GM21619 (cell line): ENCODE results near the gene RPL38.

ENCODE experiments used
- ATAC-seq: cut with Tn5 transposase; IDR thresholded peaks from one replicate; pipeline ENCODE4 v1.9.1; 2021; ENCODE audit not compliant: unreplicated experiment

The RPL38 gene

DNA sequence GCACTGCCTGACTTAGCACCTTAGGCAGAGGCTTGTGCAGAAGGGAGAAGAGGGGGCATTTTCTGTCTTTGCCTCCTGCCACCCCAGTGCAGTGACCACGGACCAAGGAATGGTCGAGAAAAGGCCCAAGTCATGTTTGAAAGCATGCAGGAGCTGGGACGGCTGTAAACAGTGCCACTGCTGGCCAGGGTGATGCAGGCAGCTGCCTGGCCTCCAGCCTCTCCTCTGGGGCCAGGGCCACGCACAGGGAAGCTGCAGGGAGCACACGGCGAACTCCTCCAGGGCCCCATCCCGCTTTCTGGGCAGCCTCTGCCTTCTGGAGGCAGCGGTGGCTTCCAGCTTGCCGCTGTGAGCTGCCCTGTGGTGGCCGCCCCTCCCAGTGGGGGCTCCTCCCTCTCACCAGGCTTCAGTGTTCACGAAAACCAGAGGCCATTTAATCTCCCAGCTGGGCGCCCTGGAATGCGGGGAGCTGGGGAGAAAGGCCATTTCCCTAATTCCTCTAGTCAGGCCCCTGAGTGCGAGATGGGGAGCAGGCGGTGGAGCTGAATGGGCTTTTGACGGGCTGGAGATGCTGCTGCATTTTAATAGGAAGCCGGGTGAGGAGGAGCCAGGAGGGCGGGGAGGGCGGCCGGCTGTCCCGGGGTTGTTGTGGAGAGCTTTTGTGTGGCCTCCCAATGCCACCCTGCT is 41.8 kb downstream of the RPL38 start:
- no peak for ATAC-seq

DNA sequence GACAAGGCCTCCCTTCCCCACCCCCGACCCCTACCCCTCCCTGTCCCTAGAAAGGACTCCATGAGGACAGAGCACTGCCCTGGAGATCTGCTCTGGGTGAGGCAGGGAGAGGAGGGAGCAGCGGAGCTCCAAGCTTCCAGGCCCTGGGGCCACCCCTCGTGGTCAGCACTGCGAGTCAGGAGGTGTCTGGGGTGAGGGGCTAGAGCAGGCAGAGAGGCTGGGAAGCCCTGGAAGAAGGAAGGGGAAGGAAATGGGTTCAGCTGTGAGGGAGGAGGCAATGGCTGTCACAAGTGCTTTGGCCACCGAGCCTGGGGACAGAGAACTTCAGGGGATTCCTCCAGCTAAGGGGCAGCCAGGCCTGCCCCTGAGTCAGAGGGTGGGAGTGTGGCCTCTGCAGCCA is 42.4 kb downstream of the RPL38 start:
- ATAC-seq = no peak

DNA sequence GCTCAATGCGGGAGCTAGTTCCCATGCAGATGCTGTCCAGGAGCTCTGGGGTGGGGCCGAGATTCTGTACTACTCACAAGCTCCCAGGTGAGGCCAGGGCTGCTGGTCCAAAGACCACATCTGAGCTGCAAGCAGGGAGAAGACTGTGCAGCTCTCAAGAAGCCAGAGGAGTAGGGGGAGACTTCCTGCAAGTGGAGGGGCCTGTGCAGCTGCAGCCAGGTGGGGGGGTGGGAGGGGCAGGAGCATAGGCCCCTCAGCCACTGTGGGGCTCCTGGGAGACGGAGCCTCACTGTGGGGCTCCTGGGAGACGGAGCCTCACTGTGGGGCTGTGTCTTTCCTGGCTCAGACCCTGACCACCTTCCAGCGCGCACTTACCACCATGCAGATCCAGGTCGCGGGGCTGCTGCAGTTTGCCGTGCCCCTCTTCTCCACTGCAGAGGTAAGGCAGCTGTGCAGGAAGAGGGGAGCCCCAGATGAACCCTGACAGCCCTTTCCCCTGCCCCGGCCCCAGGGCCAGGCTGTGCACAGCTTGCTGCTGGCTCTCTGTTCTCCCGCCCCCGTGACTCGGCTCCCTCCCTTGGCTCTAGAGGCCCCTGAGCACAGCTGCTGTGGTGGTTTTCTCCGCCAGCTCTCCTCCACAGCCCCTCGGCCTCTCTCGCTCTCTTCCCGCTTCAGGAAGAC is 46.3 kb downstream of the RPL38 start:
- ATAC-seq = no peak

DNA sequence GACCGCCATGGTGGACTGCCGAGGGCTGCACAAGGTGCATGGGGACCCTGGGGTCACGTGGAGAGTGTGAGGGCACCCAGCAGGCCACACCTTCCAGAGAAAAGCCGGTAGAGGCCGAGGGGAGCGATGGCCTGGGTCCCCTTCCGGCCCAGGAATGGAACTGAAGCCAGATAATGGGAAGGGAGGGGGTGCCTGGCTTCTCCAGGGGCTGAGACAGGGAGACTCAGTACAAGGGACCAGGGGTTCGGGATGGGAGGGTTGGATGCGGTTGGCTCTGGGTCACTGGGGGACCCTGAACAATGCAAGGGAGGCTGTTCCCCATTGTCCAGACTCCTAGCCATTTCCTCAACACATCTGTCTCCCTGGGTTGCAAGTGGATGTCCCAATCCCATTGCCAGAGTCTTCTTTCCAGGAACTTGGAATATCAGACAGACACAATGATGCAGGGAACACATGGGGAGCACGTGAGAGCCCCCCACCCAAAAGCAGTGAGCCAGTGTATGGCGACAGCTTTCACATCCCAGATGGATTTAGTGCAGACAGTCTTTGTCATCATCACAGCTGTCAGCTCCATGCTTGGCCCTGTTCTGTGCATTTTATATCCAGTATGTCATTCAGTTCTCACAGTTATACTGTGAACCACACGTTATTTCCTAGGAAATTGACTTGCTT is 47.0 kb downstream of the RPL38 start:
- ATAC-seq = no peak

DNA sequence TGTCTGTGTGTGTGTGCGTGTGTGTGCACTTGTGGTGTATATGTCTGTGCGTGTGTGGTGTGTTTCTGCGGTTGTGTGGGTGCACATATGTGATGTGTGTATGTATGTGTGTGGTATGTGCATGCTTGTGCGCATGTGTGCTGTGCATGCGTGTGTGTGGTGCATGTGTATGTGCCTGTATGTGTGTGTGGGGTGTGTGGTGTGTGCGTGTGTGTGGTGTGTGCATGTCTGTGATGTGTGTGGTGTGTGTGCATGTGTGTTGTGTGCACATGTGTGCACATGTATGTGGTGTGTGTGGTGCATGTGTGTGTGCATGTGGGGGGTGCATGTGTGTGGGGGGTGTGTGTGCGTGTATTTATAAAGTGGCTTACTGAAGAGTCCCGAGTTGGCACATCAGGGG is 47.6 kb downstream of the RPL38 start:
- ATAC-seq = no peak

DNA sequence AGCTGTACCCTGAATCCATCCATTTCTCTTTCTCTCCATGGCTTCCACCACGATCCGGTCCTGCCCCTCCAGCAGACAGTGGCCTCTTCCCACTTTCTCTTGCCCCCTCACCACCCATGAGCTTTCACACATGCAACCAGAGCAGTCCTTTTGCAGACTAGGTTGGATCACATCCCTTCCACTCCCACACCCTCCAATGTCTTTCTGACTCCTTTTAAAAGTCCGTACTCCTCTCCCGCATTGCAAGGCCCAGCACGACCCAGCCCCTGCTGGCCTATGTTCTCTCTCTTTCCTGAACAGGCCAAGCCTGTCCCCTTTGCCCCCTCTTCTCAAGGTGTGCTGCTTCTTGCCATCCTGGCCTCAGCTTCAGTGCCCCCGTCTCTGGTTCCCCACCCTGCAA is 48.1 kb downstream of the RPL38 start:
- ATAC-seq = no peak

DNA sequence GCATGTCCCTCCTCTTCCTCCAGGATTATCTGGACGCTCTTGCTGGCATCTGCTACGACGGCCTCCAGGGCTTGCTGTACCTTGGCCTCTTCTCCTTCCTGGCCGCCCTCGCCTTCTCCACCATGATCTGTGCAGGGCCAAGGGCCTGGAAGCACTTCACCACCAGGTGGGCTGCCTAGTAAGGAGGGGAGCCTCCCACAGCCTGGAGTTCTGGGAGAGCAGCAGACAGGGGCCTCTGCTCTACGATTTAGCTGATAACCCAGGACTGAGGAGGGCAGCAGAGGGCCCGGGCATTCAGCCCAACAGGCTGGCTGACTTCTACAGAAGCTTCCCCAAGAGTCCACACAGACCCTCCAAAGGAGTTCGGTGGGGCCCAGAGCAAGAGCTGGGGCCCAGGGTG is 48.7 kb downstream of the RPL38 start:
- no peak for ATAC-seq

DNA sequence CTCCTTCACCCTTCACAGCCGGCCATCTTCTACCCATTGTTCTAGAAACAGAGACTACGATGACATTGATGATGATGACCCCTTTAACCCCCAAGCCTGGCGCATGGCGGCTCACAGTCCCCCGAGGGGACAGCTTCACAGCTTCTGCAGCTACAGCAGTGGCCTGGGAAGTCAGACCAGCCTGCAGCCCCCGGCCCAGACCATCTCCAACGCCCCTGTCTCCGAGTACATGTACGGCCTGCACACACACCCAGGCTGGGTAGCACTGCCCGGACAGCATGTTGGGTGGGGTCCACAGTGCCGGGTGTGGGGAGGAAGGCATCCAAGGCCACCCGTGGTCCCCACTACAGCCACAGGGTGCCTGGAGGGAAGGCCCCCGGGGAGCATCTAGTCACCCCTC is 49.6 kb downstream of the RPL38 start:
- no peak for ATAC-seq

DNA sequence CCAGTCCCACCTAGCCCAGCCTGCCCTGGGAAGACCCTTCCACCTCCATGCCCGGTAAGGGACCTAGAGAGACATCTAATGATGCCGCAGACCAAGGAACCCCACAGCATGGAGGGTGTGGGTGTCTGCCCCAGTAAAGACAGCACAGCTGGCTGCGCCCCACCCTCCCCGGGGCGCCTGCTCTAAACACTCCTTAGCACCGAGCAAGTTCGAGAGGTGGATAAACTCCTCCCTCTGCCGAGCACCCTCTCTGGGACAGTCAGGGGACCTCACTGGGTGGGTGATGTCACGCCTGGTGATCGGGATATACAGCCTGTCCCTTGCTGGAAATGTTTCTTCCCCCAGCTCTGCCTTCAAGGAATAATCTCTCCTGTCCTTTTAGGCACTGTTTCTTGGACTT is 53.8 kb downstream of the RPL38 start:
- ATAC-seq = no peak

DNA sequence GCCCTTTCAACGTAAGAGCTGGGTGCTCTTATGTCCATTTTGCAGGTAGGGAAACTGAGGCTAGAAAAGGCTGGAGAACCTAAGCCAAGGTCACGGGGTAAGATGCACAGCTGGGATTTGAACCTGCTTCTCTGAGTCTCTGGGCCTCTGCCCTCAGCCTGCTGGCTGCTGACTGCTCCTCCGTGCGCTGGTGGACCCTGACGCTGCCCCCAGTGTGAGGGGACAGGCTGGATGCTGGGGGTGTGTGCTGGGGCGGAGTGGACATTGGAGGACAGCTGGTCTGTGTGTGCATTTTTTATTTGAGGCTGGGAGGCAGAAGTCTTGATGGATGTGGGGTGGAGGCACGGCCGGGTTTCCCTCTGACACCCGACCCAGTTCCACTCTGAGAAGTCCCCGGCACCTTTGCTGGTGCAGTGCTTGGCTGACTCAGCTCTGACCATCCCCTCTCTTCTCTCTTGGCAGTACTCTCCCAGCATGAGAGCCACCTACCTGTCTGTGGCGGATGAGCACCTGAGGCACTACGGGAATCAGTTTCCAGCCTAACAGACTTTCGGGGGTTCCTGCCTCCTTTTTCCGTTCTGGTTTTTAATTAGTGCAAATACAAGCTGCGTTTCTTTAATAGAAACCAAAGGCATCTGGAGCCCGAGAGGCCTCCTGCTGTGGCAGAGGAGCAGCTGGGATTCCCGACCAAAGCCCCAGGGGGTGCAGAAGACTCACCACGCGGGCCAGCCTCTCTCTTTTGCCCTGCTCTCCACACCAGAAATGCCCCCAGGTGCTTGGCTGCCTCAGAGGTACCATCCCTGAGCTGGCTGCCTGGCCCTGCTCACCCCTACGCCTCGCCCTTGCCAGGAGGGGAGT is 56.4 kb downstream of the RPL38 start:
- no peak for ATAC-seq
